Osteoblast (primary cell): Measurements from ENCODE around the gene LIN52. TPM values are rescaled to one million over a fixed set of nuclear protein-coding genes. Genes with fewer than 3 reads are reported as not detected.

Experiments
- DNase-seq: peaks from one replicate; pipeline ENCODE4 v3.0.0; 2011; ENCODE audit warnings: low spot score, mixed read lengths; ENCODE audit not compliant: insufficient read length; ENCODE audit errors: missing footprints
- H2AFZ ChIP-seq: 2 replicates; pipeline ENCODE4 v1.6.0; 2011; ENCODE audit warnings: mild to moderate bottlenecking, low read length
- H3K27ac ChIP-seq: 2 replicates; pipeline ENCODE4 v1.5.1; 2011; ENCODE audit warnings: mild to moderate bottlenecking, low read depth, low read length, moderate library complexity
- H3K27me3 ChIP-seq: 2 replicates; pipeline ENCODE4 v1.6.0; 2012; ENCODE audit warnings: mild to moderate bottlenecking, control low read depth, inconsistent platforms, low read length, moderate library complexity; ENCODE audit not compliant: insufficient read depth
- H3K36me3 ChIP-seq: 2 replicates; pipeline ENCODE4 v1.5.1; 2011; ENCODE audit warnings: mild to moderate bottlenecking, low read length, control low read depth, moderate library complexity; ENCODE audit not compliant: insufficient read depth
- H3K4me1 ChIP-seq: 2 replicates; pipeline ENCODE4 v1.5.1; 2011; ENCODE audit warnings: mild to moderate bottlenecking, low read length, control low read depth, moderate library complexity; ENCODE audit not compliant: insufficient read depth
- H3K4me2 ChIP-seq: 2 replicates; pipeline ENCODE4 v1.6.0; 2011; ENCODE audit warnings: mild to moderate bottlenecking, low read length; ENCODE audit not compliant: insufficient read depth
- H3K4me3 ChIP-seq: fragments of 200-600 bp; sonication (generic); 3 replicates; pipeline ENCODE4 v1.5.1; 2012; ENCODE audit warnings: mild to moderate bottlenecking, low read length, inconsistent platforms; ENCODE audit not compliant: insufficient read depth
- H3K79me2 ChIP-seq: 2 replicates; pipeline ENCODE4 v1.6.0; 2012; ENCODE audit warnings: mild to moderate bottlenecking, low read length, control low read depth, inconsistent platforms; ENCODE audit not compliant: insufficient read depth
- H3K9me3 ChIP-seq: 2 replicates; pipeline ENCODE4 v1.5.1; 2011; ENCODE audit warnings: low read depth, low read length, control low read depth
- H4K20me1 ChIP-seq: 2 replicates; pipeline ENCODE4 v1.6.0; 2012; ENCODE audit warnings: mild to moderate bottlenecking, low read length, control low read depth; ENCODE audit not compliant: insufficient read depth
- CTCF ChIP-seq: IDR thresholded peaks from 2 replicates; pipeline ENCODE4 v1.5.1; 2011; ENCODE audit warnings: mild to moderate bottlenecking, low read depth, low read length, moderate library complexity; ENCODE audit errors: extremely low read depth
- total RNA-seq: library from RNA; depleted of rRNA; stranded (reverse); fragments of >200 nt; gene quantifications from 2 replicates; pipeline ENCODE4 v1.2.3, GENCODE V29; 2012

LIN52 gene
- total RNA-seq, 1 donor = 6.9 TPM

- H3K4me2 ChIP-seq = no peak overlapping the region
- H4K20me1 ChIP-seq = peaks cover 7% of the 10 kb centered on the region
- peaks cover 98% of the 10 kb centered on the region for H3K27me3 ChIP-seq
- TF ChIP-seq CTCF = no peak
- H3K79me2 ChIP-seq = no peaks in the 10 kb centered on the region
- H3K36me3 ChIP-seq = no peaks in the 10 kb centered on the region
- no peaks in the 10 kb centered on the region for H3K9me3 ChIP-seq
- H3K4me1 ChIP-seq = no peaks in the 10 kb centered on the region
- no peak overlapping the region for H3K27ac ChIP-seq
- H2AFZ ChIP-seq = no peak overlapping the region
- H3K4me3 ChIP-seq = no peak overlapping the region
- peak; percentile 50 for DNase-seq
These were observed 157.4 kb downstream of the LIN52 start for GRCh38 chr14:74242021-74242779.

- Histone ChIP-seq H3K9me3 (no peaks in the 10 kb centered on the region), H3K4me1 (no peaks in the 10 kb centered on the region), H2AFZ (no peak overlapping the region), H3K36me3 (no peaks in the 10 kb centered on the region), H3K79me2 (no peaks in the 10 kb centered on the region), H3K27ac (no peak overlapping the region), H3K4me3 (no peak overlapping the region), H3K27me3 (peaks cover 97% of the 10 kb centered on the region), H4K20me1 (peaks cover 5% of the 10 kb centered on the region), H3K4me2 (no peak overlapping the region)
- TF ChIP-seq CTCF = no peak
- DNase-seq = no peak
These were observed 158.0 kb downstream of the LIN52 start for GRCh38 chr14:74242780-74243042.

- Histone ChIP-seq H2AFZ (no peak overlapping the region), H3K4me2 (no peak overlapping the region), H3K79me2 (no peaks in the 10 kb centered on the region), H3K4me3 (no peak overlapping the region), H3K9me3 (no peaks in the 10 kb centered on the region), H4K20me1 (peaks cover 2% of the 10 kb centered on the region), H3K27ac (no peak overlapping the region), H3K27me3 (peaks cover 94% of the 10 kb centered on the region), H3K4me1 (no peaks in the 10 kb centered on the region), H3K36me3 (no peaks in the 10 kb centered on the region)
- peak; percentile 73 for DNase-seq
- no peak for TF ChIP-seq CTCF
These were observed 158.3 kb downstream of the LIN52 start for GRCh38 chr14:74243051-74243450.

GRCh38 chr14:74244115-74244514 lies 159.4 kb downstream of the LIN52 start:
- Histone ChIP-seq H3K4me3 (no peak overlapping the region), H2AFZ (no peak overlapping the region), H3K27me3 (peaks cover 88% of the 10 kb centered on the region), H4K20me1 (peaks cover 2% of the 10 kb centered on the region), H3K9me3 (no peaks in the 10 kb centered on the region), H3K4me2 (no peak overlapping the region), H3K79me2 (no peaks in the 10 kb centered on the region), H3K27ac (no peak overlapping the region), H3K4me1 (no peaks in the 10 kb centered on the region), H3K36me3 (no peaks in the 10 kb centered on the region)
- peak; percentile 62 for DNase-seq
- no peak for TF ChIP-seq CTCF
